Ramos (cell line): ENCODE results near the gene MLLT1.

ENCODE experiments used
- in situ Hi-C: fragments of 300-500 bp; cut with MboI; formaldehyde crosslinking; loops from one replicate; pipeline ENCODE4 v1.14.3; 2022; ENCODE audit warnings: low sequenced_read_pairs; ENCODE audit not compliant: unreplicated experiment

Gene MLLT1

GRCh38 chr19:6213696-6214641 lies 65.8 kb downstream of the MLLT1 start:
- in situ Hi-C loops: no loop called here

DNA sequence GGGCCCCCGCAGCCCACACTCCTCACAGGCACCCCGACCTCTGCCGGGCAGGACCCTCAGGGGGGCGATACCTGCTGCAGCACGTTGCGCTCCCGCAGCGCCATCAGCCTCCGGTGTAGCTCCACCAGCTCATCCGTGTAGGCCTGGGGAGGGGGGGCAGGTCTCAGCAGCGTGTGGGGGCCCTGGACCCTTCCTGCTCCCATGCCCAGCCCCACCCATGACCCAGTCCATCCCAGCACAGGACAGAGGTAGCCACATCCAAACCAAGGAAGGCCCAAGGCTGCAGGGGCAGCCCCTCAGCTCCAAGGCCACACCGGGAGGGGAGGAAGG lies 66.5 kb downstream of the MLLT1 start:
- in situ Hi-C loops: no loop called here

DNA sequence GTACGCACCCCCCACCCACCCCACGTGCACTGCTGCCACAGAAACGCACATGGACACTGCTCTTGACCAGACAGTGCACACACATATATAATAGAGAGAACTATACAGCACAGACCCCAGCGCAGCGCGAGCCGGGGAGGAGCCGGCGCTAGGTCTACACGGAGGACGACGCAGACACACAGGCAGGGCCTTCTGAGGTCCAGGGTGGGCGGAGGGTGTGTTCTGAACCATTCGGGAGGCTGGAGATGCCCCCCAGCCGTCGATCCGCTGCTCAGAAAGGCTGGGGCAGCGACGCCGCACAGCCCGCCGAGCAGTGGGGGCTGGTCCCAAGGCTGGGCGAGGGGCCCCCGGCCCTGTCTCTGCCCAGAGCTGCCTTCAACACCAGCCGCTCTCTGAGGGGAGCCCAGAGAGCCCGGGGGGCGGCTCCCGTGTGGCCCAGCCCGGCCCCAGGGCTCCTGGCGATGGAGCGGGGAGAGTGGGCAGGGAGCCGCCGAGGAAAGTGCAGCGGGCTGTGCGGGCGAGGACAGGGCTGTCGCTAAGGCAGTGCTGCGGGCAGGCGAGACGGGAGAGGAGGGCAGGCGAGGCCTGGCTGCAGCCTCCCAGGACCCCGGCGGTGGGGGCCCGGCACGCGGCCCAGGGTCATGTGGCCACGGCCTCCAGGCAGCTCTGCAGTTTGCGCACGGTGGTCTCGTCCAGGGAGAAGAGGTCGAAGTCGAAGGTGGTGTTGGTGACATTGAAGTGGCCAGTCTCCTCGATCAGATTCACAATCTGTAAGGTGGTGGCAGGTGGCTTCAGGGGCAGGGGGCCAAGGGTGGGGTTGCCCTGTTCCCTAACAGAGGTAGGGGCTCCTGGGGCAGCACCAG lies 67.1 kb downstream of the MLLT1 start:
- in situ Hi-C loops: no loop called here

GRCh38 chr19:6211632-6212402 lies 68.0 kb downstream of the MLLT1 start:
- in situ Hi-C loops: no loop called here

- in situ Hi-C loops: no loop called here
These were observed 68.8 kb downstream of the MLLT1 start for GRCh38 chr19:6210721-6211600.

- in situ Hi-C loops: no loop called here
These were observed 69.7 kb downstream of the MLLT1 start for GRCh38 chr19:6210091-6210490.

GRCh38 chr19:6209680-6210079 lies 70.1 kb downstream of the MLLT1 start:
- in situ Hi-C loops: no loop called here

- in situ Hi-C loops: no loop called here
These were observed 70.5 kb downstream of the MLLT1 start for GRCh38 chr19:6209233-6209632.

- in situ Hi-C loops: no loop called here
These were observed 74.7 kb downstream of the MLLT1 start for GRCh38 chr19:6204866-6205723.

GRCh38 chr19:6204212-6204611 lies 75.6 kb downstream of the MLLT1 start:
- in situ Hi-C loops: no loop called here

DNA sequence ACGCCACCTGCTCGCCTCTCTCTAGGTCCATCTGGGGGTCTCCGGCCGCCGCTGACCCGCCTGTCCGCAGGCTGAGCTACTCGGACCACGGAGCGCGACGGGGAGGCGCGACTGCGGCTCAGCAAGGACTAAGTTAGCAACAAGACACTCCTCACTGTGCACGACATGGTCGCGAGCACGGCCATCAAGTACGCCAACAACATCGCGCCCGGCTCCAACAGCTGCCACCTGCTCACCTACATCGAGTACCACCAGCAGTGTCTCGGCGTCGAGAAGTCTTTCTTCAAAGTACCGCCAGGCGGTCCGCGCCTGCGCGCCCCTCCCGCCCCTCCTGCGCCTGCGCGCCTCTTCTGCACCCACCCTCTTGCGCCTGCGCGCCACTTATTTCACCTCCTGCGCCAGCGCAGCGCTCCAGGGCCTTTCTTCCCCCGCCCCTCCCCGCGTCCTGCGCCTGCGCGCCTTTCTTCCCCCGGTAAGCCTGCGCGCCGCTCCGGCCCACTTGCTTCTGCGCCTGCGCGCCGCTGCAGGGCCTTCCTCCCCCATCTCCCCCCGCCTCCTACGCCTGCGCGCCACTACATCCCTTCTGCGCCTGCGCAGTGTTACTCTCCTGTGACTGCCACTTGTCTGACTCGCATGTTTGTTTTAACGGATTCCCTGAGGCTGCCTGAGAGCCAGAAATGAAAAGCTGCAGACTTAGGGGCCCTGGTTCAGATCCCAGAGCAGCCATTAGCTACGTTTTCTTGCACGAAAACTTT lies 80.4 kb downstream of the MLLT1 start:
- in situ Hi-C loops: loop anchor here (25.0 kb wide), 1 partner anchor 888 kb away; no protein-coding TSS in a partner anchor

DNA sequence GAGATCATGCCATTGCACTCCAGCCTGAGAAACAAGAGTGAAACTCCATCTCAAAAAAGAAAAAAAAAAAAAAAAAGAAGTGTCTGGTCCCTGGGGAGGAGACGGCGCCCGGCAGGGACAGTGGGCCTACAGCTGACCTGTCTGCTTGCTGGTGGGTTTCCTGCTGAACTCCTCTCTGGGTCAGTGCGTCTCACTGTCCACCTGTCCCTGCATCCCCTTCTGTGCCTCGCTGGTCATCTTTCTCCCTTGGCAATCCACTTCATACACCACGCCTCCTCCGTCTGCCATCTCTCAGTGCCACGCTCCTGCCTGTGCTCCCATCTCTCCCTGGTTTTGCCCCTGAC lies 80.9 kb downstream of the MLLT1 start:
- in situ Hi-C loops: loop anchor here (25.0 kb wide), 1 partner anchor 888 kb away; no protein-coding TSS in a partner anchor

DNA sequence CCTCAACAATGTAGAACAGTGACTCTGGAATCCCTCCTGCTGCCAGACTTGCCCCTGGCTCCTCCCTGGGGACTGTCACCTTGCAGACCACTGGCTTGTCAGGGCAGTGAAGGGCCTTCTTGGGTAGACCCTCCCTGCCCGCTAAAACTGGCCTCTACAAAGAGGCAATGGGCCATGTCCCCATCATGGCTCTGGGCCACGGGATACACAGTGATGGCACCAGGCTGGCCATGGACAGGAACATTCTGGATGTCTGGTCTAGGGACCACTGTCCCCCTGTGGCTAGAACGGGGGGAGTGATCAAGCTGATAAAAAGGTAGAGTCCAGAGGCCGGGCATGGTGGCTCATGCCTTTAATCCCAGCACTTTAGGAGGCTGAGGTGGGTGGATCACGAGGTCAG lies 83.4 kb downstream of the MLLT1 start:
- in situ Hi-C loops: loop anchor here (25.0 kb wide), 1 partner anchor 891 kb away; no protein-coding TSS in a partner anchor

- in situ Hi-C loops: loop anchor here (25.0 kb wide), 1 partner anchor 898 kb away; no protein-coding TSS in a partner anchor
These were observed 91.0 kb downstream of the MLLT1 start for GRCh38 chr19:6188811-6189210.

GRCh38 chr19:6187374-6187773 lies 92.4 kb downstream of the MLLT1 start:
- in situ Hi-C loops: loop anchor here (25.0 kb wide), 1 partner anchor 900 kb away; no protein-coding TSS in a partner anchor

- in situ Hi-C loops: loop anchor here (25.0 kb wide), 1 partner anchor 901 kb away; no protein-coding TSS in a partner anchor
These were observed 93.6 kb downstream of the MLLT1 start for GRCh38 chr19:6185835-6186834.
